ENCODE measurements around the gene SIGLEC14. TPM values are rescaled to one million over a fixed set of nuclear protein-coding genes. Genes with fewer than 3 reads are reported as not detected.

SIGLEC14 gene
- polyA plus RNA-seq, 12 donors, result 0.65 to 2.4 (median 1.4) TPM; not detected in 2

DNA sequence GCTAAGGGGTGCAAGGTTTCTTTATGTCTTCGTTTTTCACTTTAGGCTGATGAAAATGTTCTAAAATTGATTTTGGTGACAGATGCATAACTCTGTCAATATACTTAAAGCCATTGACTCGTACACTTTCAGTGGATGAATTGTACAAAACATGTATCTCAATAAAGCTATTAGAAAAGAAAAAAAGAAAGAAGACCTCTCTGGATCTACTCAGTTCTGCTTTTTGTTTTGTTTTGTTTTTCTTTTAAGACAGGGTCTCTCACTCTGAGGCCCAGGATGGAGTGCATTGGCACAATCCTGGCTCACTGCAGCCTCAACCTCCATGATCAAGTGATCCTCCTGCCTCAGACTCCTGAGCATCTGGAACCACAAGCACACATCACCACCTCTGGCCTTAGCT, 19.9 kb downstream of the SIGLEC14 start:
- no peak for DNase-seq

GRCh38 chr19:51621178-51621577, 25.4 kb downstream of the SIGLEC14 start:
- no peak for DNase-seq

DNA sequence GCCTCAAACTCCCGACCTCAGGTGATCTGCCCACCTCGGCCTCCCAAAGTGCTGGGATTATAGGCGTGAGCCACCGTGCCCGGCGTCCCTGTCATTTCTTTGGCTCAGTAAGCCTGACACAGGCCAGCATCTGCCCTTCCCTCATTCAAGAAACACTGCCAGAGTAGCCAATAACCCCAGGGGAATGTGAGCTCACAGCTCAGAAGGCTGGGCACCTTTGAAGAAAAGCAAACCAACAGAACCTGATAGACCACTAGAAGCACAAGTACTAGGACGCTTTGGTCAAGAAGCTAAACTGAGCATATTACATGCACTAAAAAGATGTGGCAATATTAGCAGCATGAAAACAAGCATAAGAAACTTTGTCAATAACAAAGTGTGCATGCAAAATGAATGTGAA, 30.6 kb downstream of the SIGLEC14 start:
- no peak for DNase-seq

GRCh38 chr19:51614789-51615188, 31.8 kb downstream of the SIGLEC14 start:
- DNase-seq, result no peak

DNA sequence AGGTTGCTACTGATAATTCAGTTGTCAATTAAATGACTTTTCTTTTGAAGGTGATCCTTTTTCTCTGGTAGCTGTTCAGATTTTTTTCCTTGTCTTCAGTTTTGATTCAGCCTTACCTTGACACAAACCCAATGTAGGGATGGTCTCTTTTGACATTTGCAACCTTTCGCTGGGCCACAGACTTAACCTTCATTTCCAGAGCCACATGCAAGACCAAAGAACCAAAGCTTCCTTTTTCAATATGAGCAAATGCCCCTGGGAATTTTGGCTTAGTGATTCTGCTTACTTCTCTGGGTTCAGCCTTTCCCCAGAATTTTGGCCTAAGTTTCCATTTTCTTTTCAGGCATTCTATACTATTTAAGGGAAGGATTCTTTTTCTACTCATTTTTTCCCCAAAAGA, 36.0 kb downstream of the SIGLEC14 start:
- no peak for DNase-seq

GRCh38 chr19:51607920-51608562, 38.6 kb downstream of the SIGLEC14 start:
- DNase-seq, result peak; percentile 51

DNA sequence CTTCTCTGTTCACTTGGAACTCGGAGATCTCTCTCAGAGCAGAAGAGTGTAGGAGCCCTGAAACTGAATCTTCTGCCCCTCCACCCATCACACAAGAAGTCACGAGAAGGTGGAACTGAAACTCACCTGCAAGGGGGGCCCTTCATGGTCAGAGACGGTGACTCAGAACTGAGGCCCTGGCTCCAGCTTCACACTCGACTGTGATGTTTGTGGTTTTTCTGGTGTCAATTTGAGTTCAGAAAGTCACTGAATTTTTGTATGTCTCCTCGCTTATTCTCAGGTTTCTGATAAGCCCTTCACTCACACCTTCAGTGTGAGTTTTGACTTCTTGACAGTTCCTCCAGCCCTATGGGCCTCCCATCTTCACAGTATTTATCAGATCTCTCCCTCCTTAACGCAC, 39.5 kb downstream of the SIGLEC14 start:
- DNase-seq, result no peak

DNA sequence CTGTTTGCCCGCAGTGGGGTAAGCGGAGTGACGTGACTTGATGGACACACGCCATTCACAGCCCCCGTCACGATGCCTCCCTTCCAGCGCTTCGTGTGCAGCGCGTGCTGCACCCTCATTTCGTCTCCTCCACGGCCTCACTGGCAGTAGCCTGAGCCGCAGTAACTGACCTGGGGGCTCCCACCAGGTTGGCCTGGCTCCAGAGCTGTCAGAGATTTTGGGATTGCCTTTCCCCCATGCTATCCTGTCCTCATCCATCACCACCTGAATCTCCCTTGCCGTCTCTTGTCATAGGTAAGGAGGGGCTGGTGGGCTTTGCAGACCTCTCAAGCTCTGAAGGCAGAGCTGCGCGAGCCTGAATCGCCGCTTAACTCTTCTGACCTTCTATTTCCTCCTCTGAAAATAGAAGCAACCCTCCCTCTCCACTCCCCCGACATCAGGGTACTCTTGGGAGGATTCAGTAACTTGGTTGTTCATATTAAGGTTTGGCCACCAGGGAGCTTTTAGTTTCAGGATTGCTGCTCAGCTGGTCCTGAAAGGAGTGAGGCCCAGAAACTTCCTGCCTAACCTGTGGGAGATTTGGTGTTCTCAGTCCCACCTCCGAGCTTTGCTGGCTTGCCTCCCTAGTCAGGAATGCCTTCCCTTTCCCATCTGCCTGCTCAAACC, 44.3 kb downstream of the SIGLEC14 start:
- DNase-seq, result no peak

DNA sequence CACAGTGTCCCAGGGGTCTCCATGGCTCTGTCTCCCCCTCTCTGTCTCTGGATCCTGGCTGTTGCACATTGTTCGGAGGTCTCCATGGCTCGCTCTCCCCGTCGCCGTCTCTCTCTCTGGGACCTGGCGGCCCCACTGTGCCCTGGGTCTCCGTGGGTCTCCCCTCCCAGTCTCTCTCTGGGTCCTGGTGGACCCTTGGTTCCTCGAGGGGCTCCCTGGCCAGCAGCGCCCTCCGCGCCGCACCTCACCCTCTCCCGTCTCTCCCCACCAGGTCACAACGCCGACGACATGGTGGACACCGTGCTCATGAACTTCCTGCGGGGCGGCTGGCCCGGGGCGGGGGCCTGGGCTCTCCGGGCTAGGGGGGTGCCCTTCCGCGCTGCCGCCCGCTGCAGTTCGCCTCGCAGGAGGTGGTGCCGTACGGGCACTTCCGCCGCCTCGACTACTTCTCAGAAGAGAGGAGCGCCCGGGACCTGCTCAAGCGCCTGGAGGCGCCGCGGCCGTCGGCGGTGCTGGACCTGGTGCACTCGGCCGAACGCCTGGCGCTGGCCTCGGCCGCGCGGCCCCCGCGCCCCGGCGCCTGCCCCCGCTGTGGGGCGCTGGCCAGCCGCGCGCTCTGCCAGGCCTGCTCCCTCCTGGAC, 45.6 kb downstream of the SIGLEC14 start:
- DNase-seq, result no peak

- DNase-seq, result no peak
Measured at GRCh38 chr19:51599084-51599483, 47.5 kb downstream of the SIGLEC14 start.

DNA sequence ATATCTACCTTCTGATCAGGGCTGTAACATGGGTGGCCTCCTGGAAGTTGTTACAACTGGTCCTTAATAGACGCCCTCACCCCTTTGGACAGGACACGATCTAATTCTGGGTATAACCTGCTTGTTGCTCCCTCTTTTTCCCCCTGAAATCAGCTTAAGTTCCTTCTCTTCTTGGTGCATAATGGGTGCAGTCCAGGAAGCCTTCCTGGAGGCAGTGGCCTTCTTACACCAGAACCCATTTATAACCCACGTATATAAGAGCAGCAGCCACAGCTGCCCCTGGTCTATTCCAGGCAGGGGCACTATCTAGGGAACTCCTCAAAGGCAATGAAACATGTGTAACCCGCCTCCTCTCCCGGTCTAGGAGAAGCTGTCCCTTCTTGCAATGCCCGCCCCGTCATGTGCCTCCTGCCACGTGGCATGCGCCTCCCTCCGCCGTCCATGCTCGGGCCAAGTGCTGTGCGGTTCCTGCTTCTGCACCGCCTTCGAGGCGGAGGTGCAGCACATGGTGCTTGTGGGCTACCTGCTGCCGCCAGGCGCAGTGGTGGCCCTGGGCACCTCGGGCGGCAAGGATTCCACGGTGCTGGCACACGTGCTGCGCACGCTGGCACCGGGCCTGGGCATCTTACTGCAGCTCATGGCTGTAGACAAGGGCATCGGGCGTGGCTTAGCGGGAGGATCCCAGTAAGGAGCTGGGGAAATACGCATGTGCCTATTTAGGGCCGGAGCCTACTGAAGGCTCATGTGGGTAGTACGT, 48.3 kb downstream of the SIGLEC14 start:
- no peak for DNase-seq

DNA sequence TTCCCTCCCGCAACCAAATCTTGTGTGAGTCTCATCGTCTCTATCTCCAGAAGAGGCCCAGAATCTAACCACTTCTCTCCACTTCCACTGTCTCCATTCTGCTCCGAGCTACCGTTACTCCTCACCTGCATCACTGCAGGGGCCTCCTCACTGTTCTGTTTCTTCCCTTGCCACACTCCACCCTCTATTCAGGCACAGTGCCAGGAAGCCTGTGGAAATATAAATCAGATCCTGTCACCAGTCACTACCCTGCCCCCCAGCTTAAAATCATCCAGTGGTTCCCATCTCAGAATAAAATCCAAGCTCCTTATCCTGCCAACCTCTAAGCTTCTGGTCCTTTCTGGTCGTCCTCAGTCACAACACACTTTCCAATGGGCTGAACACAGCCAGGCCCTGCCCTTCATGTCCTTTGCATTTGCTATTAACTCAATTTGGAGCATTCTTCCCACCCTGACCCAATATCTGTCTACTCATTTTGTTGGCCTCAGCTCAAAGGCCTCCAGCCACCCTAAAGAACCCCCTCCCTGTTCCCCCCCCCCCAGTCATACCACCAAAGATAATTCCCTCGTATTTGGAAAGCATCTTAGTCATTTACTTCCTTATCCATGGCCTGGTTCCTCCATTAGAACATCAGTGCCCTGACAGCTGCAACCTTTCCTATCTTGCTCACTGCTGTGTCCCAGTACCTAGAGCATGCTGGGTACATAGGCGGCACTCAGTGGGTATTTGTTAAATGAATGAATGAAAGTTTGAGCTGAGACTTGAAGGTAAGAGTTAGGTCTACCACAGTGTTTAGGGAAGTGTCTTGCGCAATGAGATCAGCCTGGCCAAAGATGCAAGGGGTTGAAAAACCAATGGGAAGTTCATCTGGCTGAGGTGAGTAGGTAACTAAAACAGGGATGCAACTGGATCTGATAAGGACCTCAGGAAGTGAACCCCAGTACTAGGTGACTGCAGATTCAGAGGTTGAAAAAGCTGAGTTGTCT, 51.1 kb downstream of the SIGLEC14 start:
- DNase-seq, result no peak

GRCh38 chr19:51594774-51595109, 51.9 kb downstream of the SIGLEC14 start:
- DNase-seq, result no peak

DNA sequence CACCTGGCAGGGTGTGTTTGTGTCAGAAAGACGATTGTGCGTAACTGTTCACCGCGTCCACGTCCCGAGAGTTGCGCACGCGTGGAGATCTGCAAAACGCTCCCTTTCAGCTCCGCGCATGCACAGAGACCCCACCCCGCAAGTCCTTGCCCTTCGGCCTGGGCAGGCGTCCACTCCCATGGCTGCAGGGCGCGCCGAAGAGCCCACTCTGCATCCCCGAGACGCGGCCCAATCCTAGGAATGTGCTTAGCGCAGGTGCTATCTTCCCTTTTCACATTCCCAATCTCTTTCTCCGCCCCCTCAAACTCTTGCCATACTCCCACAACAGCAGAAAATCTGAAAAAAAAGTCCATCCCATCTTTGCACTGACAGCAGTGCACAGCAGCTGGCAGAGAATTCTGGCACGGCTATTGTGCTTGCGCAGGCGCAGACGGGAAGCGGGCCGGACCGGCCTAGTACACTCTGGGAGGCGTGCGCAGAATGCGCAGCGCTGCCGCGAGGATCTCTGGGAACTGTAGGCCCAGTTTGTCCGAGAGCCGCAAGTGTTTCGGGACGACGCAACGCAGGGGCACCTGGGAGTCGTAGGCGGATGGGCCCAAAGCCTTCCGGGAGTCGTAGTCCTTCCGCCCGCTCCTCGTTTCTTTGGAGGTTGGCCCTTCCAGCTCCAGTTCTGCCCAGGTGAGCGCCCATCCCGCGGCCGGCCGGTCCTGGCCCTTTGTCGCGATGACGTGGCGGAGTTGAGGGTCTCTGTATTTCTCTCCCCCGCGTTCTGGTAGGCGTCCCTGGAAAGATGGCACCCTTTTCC, 52.5 kb downstream of the SIGLEC14 start:
- peak; percentile 98 for DNase-seq

- no peak for DNase-seq
Measured at GRCh38 chr19:51593138-51593890, 53.3 kb downstream of the SIGLEC14 start.
